GM12801 (cell line): Measurements from ENCODE around the gene PKD2L2.

Experiments
- TF ChIP-seq, protein P1 (sequence below): IDR thresholded peaks from one replicate; pipeline ENCODE4 v1.5.1; 2011; ENCODE audit warnings: control low read depth; ENCODE audit not compliant: insufficient read length; ENCODE audit errors: extremely low read depth

Gene PKD2L2

DNA sequence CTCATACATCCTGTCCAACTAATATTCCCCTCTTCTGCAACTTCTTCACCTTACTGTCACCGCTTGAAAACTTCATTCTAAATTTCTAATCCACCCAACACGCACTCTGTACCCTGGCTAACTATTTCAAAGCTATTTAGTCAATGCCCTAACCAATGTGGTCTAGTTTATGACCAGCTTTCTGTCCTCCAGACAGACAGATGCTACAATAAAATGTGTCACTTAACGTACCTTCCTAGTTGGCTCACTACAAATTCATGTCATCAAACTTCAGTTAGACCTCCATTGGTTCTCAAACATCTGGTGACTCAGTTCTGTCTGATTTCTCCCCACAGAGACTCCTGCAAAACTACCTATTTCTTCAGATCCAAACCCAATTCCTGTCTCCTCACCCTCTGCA is 86.0 kb downstream of the PKD2L2 start:
- TF ChIP-seq, protein P1, sequence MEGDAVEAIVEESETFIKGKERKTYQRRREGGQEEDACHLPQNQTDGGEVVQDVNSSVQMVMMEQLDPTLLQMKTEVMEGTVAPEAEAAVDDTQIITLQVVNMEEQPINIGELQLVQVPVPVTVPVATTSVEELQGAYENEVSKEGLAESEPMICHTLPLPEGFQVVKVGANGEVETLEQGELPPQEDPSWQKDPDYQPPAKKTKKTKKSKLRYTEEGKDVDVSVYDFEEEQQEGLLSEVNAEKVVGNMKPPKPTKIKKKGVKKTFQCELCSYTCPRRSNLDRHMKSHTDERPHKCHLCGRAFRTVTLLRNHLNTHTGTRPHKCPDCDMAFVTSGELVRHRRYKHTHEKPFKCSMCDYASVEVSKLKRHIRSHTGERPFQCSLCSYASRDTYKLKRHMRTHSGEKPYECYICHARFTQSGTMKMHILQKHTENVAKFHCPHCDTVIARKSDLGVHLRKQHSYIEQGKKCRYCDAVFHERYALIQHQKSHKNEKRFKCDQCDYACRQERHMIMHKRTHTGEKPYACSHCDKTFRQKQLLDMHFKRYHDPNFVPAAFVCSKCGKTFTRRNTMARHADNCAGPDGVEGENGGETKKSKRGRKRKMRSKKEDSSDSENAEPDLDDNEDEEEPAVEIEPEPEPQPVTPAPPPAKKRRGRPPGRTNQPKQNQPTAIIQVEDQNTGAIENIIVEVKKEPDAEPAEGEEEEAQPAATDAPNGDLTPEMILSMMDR: no peak

DNA sequence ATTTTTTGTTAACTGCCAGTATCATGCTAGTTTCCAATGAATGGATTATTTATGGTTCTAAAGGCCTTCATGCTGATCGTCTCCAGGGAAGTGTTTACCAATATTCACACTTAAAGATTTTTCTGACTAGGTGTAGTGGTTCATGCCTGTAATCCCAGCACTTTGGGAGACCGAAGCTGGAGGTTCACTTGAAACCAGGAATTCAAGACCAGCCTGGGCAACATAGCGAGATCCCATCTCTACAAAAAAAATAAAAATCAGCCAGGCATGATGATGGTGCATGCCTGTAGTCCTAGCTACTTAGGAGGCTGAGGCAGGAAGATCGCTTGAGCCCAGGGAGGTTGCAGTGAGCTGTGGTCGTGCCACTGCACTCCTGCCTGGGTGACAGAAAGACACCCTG is 100.2 kb downstream of the PKD2L2 start:
- TF ChIP-seq, protein P1: no peak
